ENCODE measurements around the gene CNKSR3. TPM values are rescaled to one million over a fixed set of nuclear protein-coding genes. Genes with fewer than 3 reads are reported as not detected.

Gene CNKSR3
- total and polyA plus RNA-seq, 2 of the 8 experiments (the other 6 are each of a cell fraction or from before 2014, with no cell fraction given), result 1.2 to 6.2 TPM

- WGBS, 2 experiments (ENCODE audit: extremely low coverage in 1 of 2, insufficient coverage in 1 of 2, insufficient read length in 1 of 2, insufficient replicate concordance in 2 of 2, low coverage in 1 of 2, low lambda C conversion rate in 2 of 2, missing lambda C conversion rate in 1 of 2), result 94% methylated on average over 3 of the region's 3 CpGs; no CpG with 5 or more reads in 1 of the 2 experiments
- Histone ChIP-seq H3K18ac (ENCODE audit: extremely low read depth, low read length) (no peak overlapping the region), H2BK5ac (ENCODE audit: low read depth, low read length) (no peak overlapping the region), H3K4me3 (ENCODE audit: extremely low read depth in 1 of 4, insufficient read depth in 2 of 4, low read depth in 3 of 4, low read length in 4 of 4) (no peak overlapping the region), H2BK15ac (ENCODE audit: low read length) (no peak overlapping the region), H3K14ac (ENCODE audit: insufficient read length) (no peak overlapping the region), H3K9ac (replicated peaks in 1 of 4; ENCODE audit: extremely low read depth in 1 of 4, low read depth in 3 of 4, low read length in 3 of 4) (no peak overlapping the region), H2BK120ac (replicated peaks; ENCODE audit: low read depth, low read length) (no peak overlapping the region), H3K56ac (replicated peaks; ENCODE audit: insufficient read length, low read depth, low read length) (no peak overlapping the region), H3K4me1 (replicated peaks in 1 of 4; ENCODE audit: control insufficient read depth in 3 of 4, insufficient read depth in 4 of 4, low read length in 3 of 4) (no peaks in the 10 kb centered on the region), H2BK12ac (ENCODE audit: low read depth, low read length) (no peak overlapping the region), H3K79me1 (ENCODE audit: low read depth, low read length) (no peaks in the 10 kb centered on the region), H3K27ac (ENCODE audit: low read depth, low read length) (no peak overlapping the region), H3K23ac (ENCODE audit: insufficient read length) (no peak overlapping the region), H2AFZ (ENCODE audit: low read length) (no peak overlapping the region), H3K36me3 (ENCODE audit: control insufficient read depth in 2 of 4, insufficient read depth in 4 of 4, low read length in 3 of 4) (no peaks in the 10 kb centered on the region), H3K4me2 (ENCODE audit: insufficient read depth in 1 of 2, low read depth in 2 of 2, low read length in 2 of 2) (no peak overlapping the region), H3K4ac (replicated peaks; ENCODE audit: insufficient read length, low read depth, low read length) (no peak overlapping the region), H4K8ac (ENCODE audit: extremely low read depth, insufficient read depth, low read length) (no peak overlapping the region), H3K27me3 (replicated peaks in 1 of 4; ENCODE audit: control insufficient read depth in 3 of 4, extremely low read depth in 1 of 4, insufficient read depth in 3 of 4, low read length in 3 of 4) (no peaks in the 10 kb centered on the region), H4K91ac (replicated peaks; ENCODE audit: insufficient read length, low read length) (no peak overlapping the region), H3K23me2 (ENCODE audit: low read depth, low read length) (peaks cover 5% of the 10 kb centered on the region; the same call in 1 of the 2 replicates), H2AK5ac (ENCODE audit: low read depth, low read length) (no peak overlapping the region), H3K9me3 (ENCODE audit: insufficient read depth in 2 of 2, low read depth in 1 of 2, low read length in 1 of 2) (no peaks in the 10 kb centered on the region), H4K5ac (ENCODE audit: insufficient read length, low read depth, low read length) (no peak overlapping the region), H2BK20ac (ENCODE audit: low read length) (no peak overlapping the region), H4K20me1 (replicated peaks in 1 of 2; ENCODE audit: control insufficient read depth in 1 of 2, insufficient read depth in 2 of 2, low read length in 2 of 2) (no peaks in the 10 kb centered on the region), H3K79me2 (ENCODE audit: control insufficient read depth in 1 of 2, insufficient read depth in 2 of 2, low read length in 2 of 2) (no peaks in the 10 kb centered on the region)
- DNase-seq (ENCODE audit: low read depth in 1 of 2, low spot score in 2 of 2) (no peak), FAIRE-seq (no peak)
- CTCF ChIA-PET (ENCODE audit: partially characterized antibody), result no interaction called here
- TF ChIP-seq SUZ12 (IDR thresholded peaks at IDR 0.05; ENCODE audit: low read length), result no peak
- no peak for TF ChIP-seq CREB1 (IDR thresholded peaks at IDR 0.05)
- TF ChIP-seq ATF2 (IDR thresholded peaks at IDR 0.05; ENCODE audit: low read length), result no peak
- TF ChIP-seq EGR1 (IDR thresholded peaks at IDR 0.05; ENCODE audit: borderline replicate concordance, low read depth, low read length), result no peak
- no peak for TF ChIP-seq TCF12 (IDR thresholded peaks at IDR 0.05; ENCODE audit: low read depth, low read length)
- no peak for TF ChIP-seq SIN3A (conservative IDR thresholded peaks at IDR 0.05 in 1 of 2, IDR thresholded peaks at IDR 0.05 in 1 of 2; ENCODE audit: low read depth in 1 of 2, low read length in 2 of 2)
- no peak for TF ChIP-seq POLR2A (IDR thresholded peaks at IDR 0.05; ENCODE audit: control extremely low read depth in 1 of 2, low read depth in 2 of 2, low read length in 2 of 2)
- no peak for TF ChIP-seq YY1 (IDR thresholded peaks at IDR 0.05; ENCODE audit: low read depth, low read length)
- TF ChIP-seq BRCA1 (IDR thresholded peaks at IDR 0.05; ENCODE audit: low read depth, low read length), result no peak
- no peak for TF ChIP-seq RXRA (IDR thresholded peaks at IDR 0.05; ENCODE audit: insufficient read depth, low read depth, low read length)
- no peak for TF ChIP-seq HDAC2 (IDR thresholded peaks at IDR 0.05; ENCODE audit: borderline replicate concordance in 1 of 2, low read depth in 2 of 2, low read length in 2 of 2)
- no peak for TF ChIP-seq SIRT6 (IDR thresholded peaks at IDR 0.05; ENCODE audit: low read length)
- no peak for TF ChIP-seq SIX5 (IDR thresholded peaks at IDR 0.05; ENCODE audit: low read depth, low read length)
- POLR2A ChIA-PET (ENCODE audit: partially characterized antibody), result no interaction called here
These were observed 160.2 kb downstream of the CNKSR3 start for GRCh38 chr6:154350293-154350692.
